Stomach (tissue), 9 donors: ENCODE results near the gene SEMA4D. TPM values are rescaled to one million over a fixed set of nuclear protein-coding genes. Genes with fewer than 3 reads are reported as not detected.

Experiments used
- DNase-seq, 2 donors: peaks; one replicate each; pipeline versions ENCODE4 v3.0.0 to v3.0.0-alpha.2; 2013 to 2019
- H3K27ac ChIP-seq, 5 donors: fragments of 200-600 bp in 4 of 5; sonication (generic) in 4 of 5; one replicate each; pipeline ENCODE4 v1.5.1; 2013 to 2019; ENCODE audit warnings: mild to moderate bottlenecking in 1 of 5, moderate library complexity in 1 of 5
- H3K27me3 ChIP-seq, 3 donors: fragments of 200-600 bp; sonication (generic); one replicate each; pipeline ENCODE4 v1.5.1; 2017 to 2019; ENCODE audit warnings: mixed run types in 1 of 3
- H3K36me3 ChIP-seq, 4 donors: fragments of 200-600 bp; sonication (generic); 1 replicate in 3 of 4; 2 replicates in 1 of 4; pipeline ENCODE4 v1.5.1; 2016 to 2019
- H3K4me1 ChIP-seq, 4 donors: fragments of 200-600 bp; sonication (generic); one replicate each; pipeline ENCODE4 v1.5.1; 2016 to 2019
- H3K4me3 ChIP-seq, 4 donors: fragments of 200-600 bp; sonication (generic) in 3 of 4; one replicate each; pipeline ENCODE4 v1.5.1; 2016 to 2019; ENCODE audit warnings: mild to moderate bottlenecking in 1 of 4
- H3K9me3 ChIP-seq, 4 donors: fragments of 200-600 bp; sonication (generic); one replicate each; pipeline ENCODE4 v1.5.1; 2016 to 2019
- CTCF ChIP-seq, 7 experiments: fragments of 450-650 bp in 4 of 7; fragments of 200-600 bp in 3 of 7; sonication (generic) in 3 of 7; IDR thresholded peaks; one replicate each; pipeline ENCODE4 v1.5.1; 2016 to 2019; ENCODE audit warnings: antibody characterized with exemption in 7 of 7, control low read depth in 2 of 7, mild to moderate bottlenecking in 1 of 7
- EP300 ChIP-seq: sonication (generic); formaldehyde crosslinking; IDR thresholded peaks from one replicate; pipeline ENCODE4 v1.6.1; 2017; ENCODE audit warnings: antibody characterized with exemption
- POLR2A ChIP-seq, 4 donors: fragments of 450-650 bp; IDR thresholded peaks; one replicate each; pipeline ENCODE4 v1.6.1; 2016; ENCODE audit warnings: antibody characterized with exemption in 4 of 4, control low read depth in 2 of 4, mild to moderate bottlenecking in 1 of 4, moderate library complexity in 1 of 4
- POLR2AphosphoS5 ChIP-seq, 3 donors: sonication (generic); formaldehyde crosslinking; IDR thresholded peaks; one replicate each; pipeline ENCODE4 v1.6.1; 2016; ENCODE audit warnings: antibody characterized with exemption in 3 of 3
- WGBS, 5 donors: extraction: QIAGEN DNeasy Blood & Tissue Kit in 3 of 5; methylation state at CpG; one replicate each; pipeline versions ENCODE4 v1.1.5 to v1.1.7; 2013 to 2018; 5-methylcytosine and 5-hydroxymethylcytosine counted together
- intact Hi-C: fragments of 100-400 bp; cut with DNase I; formaldehyde crosslinking; loops from one replicate; pipeline ENCODE4 v1.15.1; 2023; ENCODE audit warnings: low total_unique reads
- polyA plus RNA-seq, 3 donors: library from polyadenylated mRNA; stranded (reverse); fragments of 200-250 nt; gene quantifications; one replicate each; pipeline ENCODE4 v1.2.3, GENCODE V29; 2013
- total RNA-seq, 5 donors: library from RNA; depleted of rRNA; stranded (reverse); fragments of >200 nt; gene quantifications; one replicate each; pipeline versions ENCODE4 v1.1.0 to v1.2.3, GENCODE V29; 2014 to 2016
- donor health status: healthy with polysubstance abuse.
- donor health status: Bipolar disorder and iron deficiency.
- donor health status: healthy.

SEMA4D gene
- total and polyA plus RNA-seq, 8 donors = 4.9 to 43.3 (median 12.5) TPM

GRCh38 chr9:89363311-89363670, 134.6 kb downstream of the SEMA4D start:
- TF ChIP-seq CTCF (IDR thresholded peaks at IDR 0.05) = no peak
- no peak for TF ChIP-seq POLR2A (IDR thresholded peaks at IDR 0.05)
- TF ChIP-seq POLR2AphosphoS5 (IDR thresholded peaks at IDR 0.05) = no peak
- no peak for TF ChIP-seq EP300
- intact Hi-C loops = no loop called here
- 84 to 97% (median 92%) methylated on average over 5 to 6 of the region's 6 CpGs for WGBS, 5 donors

GRCh38 chr9:89362647-89363310, 135.1 kb downstream of the SEMA4D start:
- no peak for DNase-seq
- peaks cover 0 to 12% (median 6%) of the 10 kb centered on the region in 4 donors for H3K4me1 ChIP-seq
- no peak for TF ChIP-seq CTCF (IDR thresholded peaks at IDR 0.05)
- TF ChIP-seq POLR2AphosphoS5 (IDR thresholded peaks at IDR 0.05) = no peak
- no peak for TF ChIP-seq EP300
- no peak overlapping the region for H3K27ac ChIP-seq
- intact Hi-C loops = no loop called here
- peaks cover 42 to 66% (median 60%) of the 10 kb centered on the region in 4 donors for H3K36me3 ChIP-seq
- H3K9me3 ChIP-seq = no peaks in the 10 kb centered on the region
- H3K27me3 ChIP-seq = no peaks in the 10 kb centered on the region
- no peak overlapping the region for H3K4me3 ChIP-seq
- WGBS, 5 donors = 88 to 100% (median 90%) methylated on average over 5 to 10 of the region's 10 CpGs

More at GRCh38 chr9:89363311-89363670, 134.6 kb downstream of the SEMA4D start:
- DNase-seq = no peak
- Histone ChIP-seq H3K27ac (no peak overlapping the region), H3K9me3 (no peaks in the 10 kb centered on the region), H3K4me1 (peaks cover 0 to 12% (median 6%) of the 10 kb centered on the region in 4 donors), H3K27me3 (no peaks in the 10 kb centered on the region), H3K36me3 (peaks cover 37 to 61% (median 55%) of the 10 kb centered on the region in 4 donors), H3K4me3 (no peak overlapping the region)

GRCh38 chr9:89361816-89362646, 135.9 kb downstream of the SEMA4D start:
- TF ChIP-seq POLR2A (IDR thresholded peaks at IDR 0.05) (no peak), CTCF (IDR thresholded peaks at IDR 0.05) (no peak), POLR2AphosphoS5 (IDR thresholded peaks at IDR 0.05) (no peak), EP300 (no peak)
- Histone ChIP-seq H3K4me3 (no peak overlapping the region), H3K27ac (no peak overlapping the region), H3K4me1 (peaks cover 0 to 12% (median 6%) of the 10 kb centered on the region in 4 donors), H3K27me3 (no peaks in the 10 kb centered on the region), H3K9me3 (no peaks in the 10 kb centered on the region), H3K36me3 (peaks cover 49 to 74% (median 67%) of the 10 kb centered on the region in 4 donors)
- DNase-seq = no peak
- WGBS, 5 donors = 83 to 90% (median 87%) methylated on average over 8 to 9 of the region's 9 CpGs
- intact Hi-C loops = no loop called here

GRCh38 chr9:89361031-89361430, 136.9 kb downstream of the SEMA4D start:
- Histone ChIP-seq H3K9me3 (no peaks in the 10 kb centered on the region), H3K36me3 (peaks cover 57 to 84% (median 77%) of the 10 kb centered on the region in 4 donors), H3K27me3 (no peaks in the 10 kb centered on the region), H3K27ac (no peak overlapping the region), H3K4me1 (peaks cover 0 to 12% (median 6%) of the 10 kb centered on the region in 4 donors), H3K4me3 (no peak overlapping the region)
- WGBS, 5 donors = 87 to 98% (median 94%) methylated on average over 6 of the region's 6 CpGs
- intact Hi-C loops = no loop called here
- DNase-seq = no peak
- TF ChIP-seq EP300 = no peak
- TF ChIP-seq POLR2AphosphoS5 (IDR thresholded peaks at IDR 0.05) = no peak
- no peak for TF ChIP-seq CTCF (IDR thresholded peaks at IDR 0.05)
- TF ChIP-seq POLR2A (IDR thresholded peaks at IDR 0.05) = no peak
